ENCODE results near the gene NGEF.

DNA sequence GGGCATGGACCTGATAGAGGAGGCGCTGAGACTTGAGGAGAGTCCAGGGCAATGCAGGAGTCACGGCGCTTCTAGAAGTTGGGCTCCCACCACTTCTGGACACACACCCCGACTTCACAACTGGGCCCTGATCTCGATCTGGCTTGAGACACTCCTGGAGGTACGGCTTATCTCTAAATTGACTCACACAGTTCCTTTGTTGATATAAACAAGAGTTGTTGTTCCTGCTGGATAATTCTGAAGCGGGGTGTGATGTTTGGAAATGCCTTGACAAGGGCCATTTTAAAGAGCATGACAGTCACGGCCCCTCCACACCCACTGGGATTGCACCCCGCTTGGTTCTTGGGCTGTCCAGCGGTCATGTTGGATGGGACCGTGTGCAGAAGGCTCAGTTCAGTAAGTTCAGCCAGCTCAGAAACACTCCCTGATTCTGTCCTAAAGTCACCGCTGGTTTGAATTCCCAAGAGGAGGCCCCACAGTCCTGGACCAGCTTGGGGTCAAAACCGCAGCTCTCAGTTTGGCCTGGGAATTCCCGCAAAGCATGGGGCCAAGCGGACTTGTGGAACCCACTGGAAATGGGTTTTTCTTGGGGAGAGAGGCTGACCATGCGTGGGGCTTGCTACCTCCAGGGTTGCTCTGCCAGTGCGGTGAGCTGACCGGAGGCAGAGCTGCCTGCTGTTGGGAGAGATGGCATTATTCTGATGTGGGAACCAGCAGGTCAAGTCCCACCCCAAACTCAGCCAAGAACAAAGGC, 10.1 kb upstream of the NGEF start:
- TF ChIP-seq YY1 (IDR thresholded peaks at IDR 0.05; ENCODE audit: insufficient read depth, insufficient read length) (no peak), SUZ12 (IDR thresholded peaks at IDR 0.05; ENCODE audit: extremely low read depth, insufficient read depth, insufficient read length) (no peak), ZNF274 (IDR thresholded peaks at IDR 0.05; ENCODE audit: low read depth, low read length) (no peak)
